ENCODE data around the gene ITPK1.

The ITPK1 gene

GRCh38 chr14:92950773-92951172 is 165.0 kb downstream of the ITPK1 start:
- H3K27ac ChIP-seq = no peak overlapping the region

GRCh38 chr14:92950193-92950540 is 165.6 kb downstream of the ITPK1 start:
- H3K27ac ChIP-seq = no peak overlapping the region
- no peaks in the 10 kb centered on the region for H3K27me3 ChIP-seq (ENCODE audit: insufficient read depth, low read depth)
- H3K4me1 ChIP-seq (ENCODE audit: low read depth, poor library complexity, severe bottlenecking) = peaks cover 5% of the 10 kb centered on the region
- no peaks in the 10 kb centered on the region for H4K20me1 ChIP-seq (ENCODE audit: insufficient read depth)
- TF ChIP-seq CTCF (conservative IDR thresholded peaks at IDR 0.05; ENCODE audit: low read depth, low read length) = no peak
- no peak overlapping the region for H3K4me3 ChIP-seq (IDR thresholded peaks at IDR 0.05; ENCODE audit: insufficient read depth, low read depth, low read length)
- no peaks in the 10 kb centered on the region for H3K36me3 ChIP-seq (ENCODE audit: insufficient read depth)
- H2AFZ ChIP-seq (ENCODE audit: low read depth) = no peak overlapping the region
- H3K9ac ChIP-seq = no peak overlapping the region
- no peaks in the 10 kb centered on the region for H3K79me2 ChIP-seq (ENCODE audit: insufficient read depth, low read depth)
- no peak overlapping the region for H3K4me2 ChIP-seq

More at GRCh38 chr14:92950773-92951172, 165.0 kb downstream of the ITPK1 start:
- Histone ChIP-seq H2AFZ (ENCODE audit: low read depth) (no peak overlapping the region), H3K9ac (no peak overlapping the region), H3K79me2 (ENCODE audit: insufficient read depth, low read depth) (no peaks in the 10 kb centered on the region), H3K27me3 (ENCODE audit: insufficient read depth, low read depth) (no peaks in the 10 kb centered on the region), H3K36me3 (ENCODE audit: insufficient read depth) (no peaks in the 10 kb centered on the region), H3K4me2 (no peak overlapping the region), H3K4me3 (IDR thresholded peaks at IDR 0.05; ENCODE audit: insufficient read depth, low read depth, low read length) (no peak overlapping the region), H4K20me1 (ENCODE audit: insufficient read depth) (no peaks in the 10 kb centered on the region), H3K4me1 (ENCODE audit: low read depth, poor library complexity, severe bottlenecking) (peaks cover 5% of the 10 kb centered on the region)
- TF ChIP-seq CTCF (conservative IDR thresholded peaks at IDR 0.05; ENCODE audit: low read depth, low read length) = no peak

- Histone ChIP-seq H3K27me3 (ENCODE audit: insufficient read depth, low read depth) (no peaks in the 10 kb centered on the region), H3K4me2 (no peak overlapping the region), H2AFZ (ENCODE audit: low read depth) (no peak overlapping the region), H3K36me3 (ENCODE audit: insufficient read depth) (no peaks in the 10 kb centered on the region), H3K9ac (no peak overlapping the region), H3K27ac (no peak overlapping the region), H3K79me2 (ENCODE audit: insufficient read depth, low read depth) (no peaks in the 10 kb centered on the region), H3K4me1 (ENCODE audit: low read depth, poor library complexity, severe bottlenecking) (peaks cover 5% of the 10 kb centered on the region), H3K4me3 (IDR thresholded peaks at IDR 0.05; ENCODE audit: insufficient read depth, low read depth, low read length) (no peak overlapping the region), H4K20me1 (ENCODE audit: insufficient read depth) (no peaks in the 10 kb centered on the region)
- TF ChIP-seq CTCF (conservative IDR thresholded peaks at IDR 0.05; ENCODE audit: low read depth, low read length) = no peak
Measured at GRCh38 chr14:92949496-92950192, 166.1 kb downstream of the ITPK1 start.

- no peak overlapping the region for H3K4me2 ChIP-seq
Measured at GRCh38 chr14:92948647-92949046, 167.1 kb downstream of the ITPK1 start.

More at GRCh38 chr14:92948647-92949046, 167.1 kb downstream of the ITPK1 start:
- Histone ChIP-seq H3K27ac (no peak overlapping the region), H3K79me2 (ENCODE audit: insufficient read depth, low read depth) (no peaks in the 10 kb centered on the region), H3K4me3 (IDR thresholded peaks at IDR 0.05; ENCODE audit: insufficient read depth, low read depth, low read length) (no peak overlapping the region), H3K4me1 (ENCODE audit: low read depth, poor library complexity, severe bottlenecking) (peaks cover 5% of the 10 kb centered on the region), H3K9ac (no peak overlapping the region), H2AFZ (ENCODE audit: low read depth) (no peak overlapping the region), H4K20me1 (ENCODE audit: insufficient read depth) (no peaks in the 10 kb centered on the region), H3K27me3 (ENCODE audit: insufficient read depth, low read depth) (no peaks in the 10 kb centered on the region), H3K36me3 (ENCODE audit: insufficient read depth) (no peaks in the 10 kb centered on the region)
- no peak for TF ChIP-seq CTCF (conservative IDR thresholded peaks at IDR 0.05; ENCODE audit: low read depth, low read length)

Data from KMS-11 (cell line).